CD14-positive monocyte (primary cell): ENCODE measurements around the gene CD302. TPM values are rescaled to one million over a fixed set of nuclear protein-coding genes. Genes with fewer than 3 reads are reported as not detected.
A peak's percentile ranks its signal among the peaks of the same experiment; 100 is the strongest.
"Not testable (repeated sequence)": the region's sequence is repeated elsewhere in the genome, so short reads cannot be mapped to it uniquely, and the experiment has no call there.

Experiments used
- DNase-seq, 3 donors: peaks; one replicate each; pipeline ENCODE4 v3.0.0-alpha.2; 2011 to 2022
- H2AFZ ChIP-seq: 2 replicates; pipeline ENCODE4 v1.6.0; 2012; ENCODE audit warnings: mild to moderate bottlenecking, low read depth, low read length, inconsistent platforms; ENCODE audit not compliant: insufficient read depth, poor library complexity, severe bottlenecking
- H3K27ac ChIP-seq, 2 donors: 1 replicate in 1 of 2; 2 replicates in 1 of 2; pipeline ENCODE4 v1.5.1; 2012 to 2013; ENCODE audit warnings: low read length in 2 of 2, control low read depth in 1 of 2, inconsistent platforms in 1 of 2, low read depth in 1 of 2, mild to moderate bottlenecking in 1 of 2
- H3K27me3 ChIP-seq, 2 donors: one replicate each; pipeline versions ENCODE4 v1.6.0 to v1.6.1; 2011 to 2013; ENCODE audit warnings: low read length in 2 of 2; ENCODE audit not compliant: control insufficient read depth in 2 of 2, insufficient read depth in 2 of 2
- H3K36me3 ChIP-seq, 2 donors: replicated peaks in 1 of 2; 1 replicate in 1 of 2; 2 replicates in 1 of 2; pipeline versions ENCODE4 v1.5.1 to v1.6.1; 2012 to 2013; ENCODE audit warnings: low read length in 2 of 2, control low read depth in 1 of 2, inconsistent platforms in 1 of 2, mild to moderate bottlenecking in 1 of 2; ENCODE audit not compliant: insufficient read depth in 2 of 2, control insufficient read depth in 1 of 2
- H3K4me1 ChIP-seq, 2 donors: 1 replicate in 1 of 2; 2 replicates in 1 of 2; pipeline versions ENCODE4 v1.5.1 to v1.6.1; 2012 to 2013; ENCODE audit warnings: low read length in 2 of 2, control low read depth in 1 of 2, inconsistent platforms in 1 of 2, mild to moderate bottlenecking in 1 of 2, moderate library complexity in 1 of 2; ENCODE audit not compliant: insufficient read depth in 2 of 2, control insufficient read depth in 1 of 2
- H3K4me2 ChIP-seq: replicated peaks from 2 replicates; pipeline ENCODE3; 2012; ENCODE audit warnings: low read length, moderate library complexity, mild to moderate bottlenecking; ENCODE audit not compliant: poor library complexity, severe bottlenecking; ENCODE audit errors: extremely low read depth
- H3K4me3 ChIP-seq, 3 experiments: fragments of 200-600 bp in 1 of 3; sonication (generic) in 1 of 3; replicated peaks in 1 of 3; 1 replicate in 2 of 3; 2 replicates in 1 of 3; pipeline ENCODE4 v1.5.1; 2011 to 2013; ENCODE audit warnings: low read length in 3 of 3, mild to moderate bottlenecking in 3 of 3, control low read depth in 2 of 3, low read depth in 2 of 3, inconsistent platforms in 1 of 3, moderate library complexity in 1 of 3
- H3K79me2 ChIP-seq: 2 replicates; pipeline ENCODE4 v1.6.0; 2012; ENCODE audit warnings: mild to moderate bottlenecking, control low read depth, inconsistent platforms, low read length, moderate library complexity; ENCODE audit not compliant: insufficient read depth
- H3K9ac ChIP-seq: 2 replicates; pipeline ENCODE4 v1.6.0; 2017; ENCODE audit warnings: low read length, mild to moderate bottlenecking; ENCODE audit not compliant: insufficient read depth, poor library complexity, severe bottlenecking
- H3K9me3 ChIP-seq, 2 donors: replicated peaks in 1 of 2; 1 replicate in 1 of 2; 2 replicates in 1 of 2; pipeline versions ENCODE4 v1.5.1 to v1.6.1; 2012 to 2013; ENCODE audit warnings: low read length in 2 of 2, control low read depth in 1 of 2; ENCODE audit not compliant: control insufficient read depth in 1 of 2, insufficient read depth in 1 of 2
- H4K20me1 ChIP-seq: 2 replicates; pipeline ENCODE4 v1.6.0; 2012; ENCODE audit warnings: mild to moderate bottlenecking, low read length, control low read depth, moderate library complexity; ENCODE audit not compliant: insufficient read depth
- H3K27ac Mint-ChIP-seq, 7 donors: one replicate each; pipeline ENCODE4 v1.8.0; 2020; ENCODE audit warnings: mild to moderate bottlenecking in 7 of 7, mixed read lengths in 7 of 7, moderate library complexity in 6 of 7, inconsistent platforms in 2 of 7
- H3K27me3 Mint-ChIP-seq, 3 donors: one replicate each; pipeline ENCODE4 v1.8.0; 2021 to 2022; ENCODE audit warnings: low read depth in 3 of 3, mild to moderate bottlenecking in 3 of 3, mixed read lengths in 3 of 3, moderate library complexity in 3 of 3, inconsistent platforms in 1 of 3
- H3K36me3 Mint-ChIP-seq, 2 donors: one replicate each; pipeline ENCODE4 v1.8.0; 2020; ENCODE audit warnings: mixed read lengths in 2 of 2, inconsistent platforms in 1 of 2, mild to moderate bottlenecking in 1 of 2
- H3K4me1 Mint-ChIP-seq: one replicate; pipeline ENCODE4 v1.8.0; 2020; ENCODE audit warnings: mild to moderate bottlenecking, mixed read lengths
- H3K4me3 Mint-ChIP-seq, 2 donors: one replicate each; pipeline ENCODE4 v1.8.0; 2020; ENCODE audit warnings: mild to moderate bottlenecking in 2 of 2, mixed read lengths in 2 of 2, moderate library complexity in 1 of 2
- H3K9me3 Mint-ChIP-seq, 7 donors: one replicate each; pipeline ENCODE4 v1.8.0; 2020 to 2022; ENCODE audit warnings: mixed read lengths in 7 of 7, mild to moderate bottlenecking in 6 of 7, moderate library complexity in 6 of 7, inconsistent platforms in 2 of 7
- CTCF ChIP-seq: fragments of 200-600 bp; IDR thresholded peaks from one replicate; pipeline ENCODE4 v1.8.0; 2022; ENCODE audit warnings: antibody characterized with exemption, mild to moderate bottlenecking
- whole genome bisulfite sequencing: methylation state at CpG from one replicate; pipeline ENCODE4 v1.1.5; 2013; ENCODE audit warnings: missing lambda C conversion rate; ENCODE audit not compliant: insufficient coverage; 5-methylcytosine and 5-hydroxymethylcytosine counted together
- intact Hi-C, 2 donors: fragments of 100-400 bp; cut with micrococcal nuclease; formaldehyde crosslinking; loops; one replicate each; pipeline versions ENCODE4 v1.15.0 to v1.15.1; 2023
- polyA plus RNA-seq, 3 donors: library from polyadenylated mRNA; depleted of rRNA in 1 of 3; unstranded in 2 of 3; stranded (reverse) in 1 of 3; fragments of 300-500 nt in 2 of 3; fragments of >200 nt in 1 of 3; fragmentation: Illumina TruSeq in 2 of 3; gene quantifications; 1 replicate in 2 of 3; 2 replicates in 1 of 3; pipeline ENCODE4 v1.2.3, GENCODE V29; 2012 to 2021

The CD302 gene
- polyA plus RNA-seq, 3 donors, result 90.3 to 214 (median 146) TPM

GRCh38 chr2:159828738-159829137 is 30.7 kb upstream of the CD302 start:
- H3K4me2 ChIP-seq, result no peak overlapping the region
- H3K36me3 ChIP-seq, result peaks cover 5 to 17% of the 10 kb centered on the region in 2 donors
- Mint-ChIP-seq H3K27me3 (peaks cover 0 to 1% (median 0%) of the 10 kb centered on the region in 3 donors), H3K9me3 (peaks cover 0 to 7% (median 1%) of the 10 kb centered on the region in 7 donors), H3K27ac (no peak overlapping the region), H3K4me1 (peaks cover 22% of the 10 kb centered on the region), H3K36me3 (peaks cover 49 to 56% of the 10 kb centered on the region in 2 donors), H3K4me3 (no peak overlapping the region)
- H3K9ac ChIP-seq, result no peak overlapping the region
- H3K79me2 ChIP-seq, result no peaks in the 10 kb centered on the region
- no peaks in the 10 kb centered on the region for H3K27me3 ChIP-seq
- H3K27ac ChIP-seq, result no peak overlapping the region
- intact Hi-C loops, result no loop called here
- no peak overlapping the region for H2AFZ ChIP-seq
- TF ChIP-seq CTCF, result no peak
- H3K9me3 ChIP-seq, result no peaks in the 10 kb centered on the region
- DNase-seq, result no peak
- H4K20me1 ChIP-seq, result no peaks in the 10 kb centered on the region
- H3K4me1 ChIP-seq, result peaks cover 15 to 16% of the 10 kb centered on the region in 2 donors
- no peak overlapping the region for H3K4me3 ChIP-seq
- no CpG with 5 or more reads among the region's 2 CpGs for WGBS

- H3K4me3 Mint-ChIP-seq, H3K4me2 ChIP-seq, H2AFZ ChIP-seq, H3K27me3 ChIP-seq, H3K9ac ChIP-seq, H3K4me3 ChIP-seq, DNase-seq, H4K20me1 ChIP-seq, H3K9me3 Mint-ChIP-seq, H3K9me3 ChIP-seq, H3K27me3 Mint-ChIP-seq, H3K4me1 ChIP-seq, H3K27ac ChIP-seq, intact Hi-C loops, H3K79me2 ChIP-seq: not testable (repeated sequence)
- WGBS, result 98% methylated on average over 4 of the region's 4 CpGs
- H3K36me3 Mint-ChIP-seq, result peaks cover 56 to 57% of the 10 kb centered on the region in 2 donors
- H3K27ac Mint-ChIP-seq, result peak overlapping the region in 1 of 7 donors; percentile 81
- H3K4me1 Mint-ChIP-seq, result peaks cover 18% of the 10 kb centered on the region
- peaks cover 5 to 15% of the 10 kb centered on the region in 2 donors for H3K36me3 ChIP-seq
These were observed 24.4 kb upstream of the CD302 start for GRCh38 chr2:159822478-159822833.

GRCh38 chr2:159821775-159822477 is 23.9 kb upstream of the CD302 start:
- WGBS, result 99% methylated on average over 10 of the region's 11 CpGs
- H3K4me1 Mint-ChIP-seq, result peaks cover 23% of the 10 kb centered on the region
- intact Hi-C loops, H4K20me1 ChIP-seq, H3K9me3 Mint-ChIP-seq, H3K27ac ChIP-seq, H3K79me2 ChIP-seq, DNase-seq, H2AFZ ChIP-seq, H3K4me3 Mint-ChIP-seq, H3K4me2 ChIP-seq, H3K4me1 ChIP-seq, H3K9me3 ChIP-seq, H3K9ac ChIP-seq, H3K27me3 Mint-ChIP-seq, H3K4me3 ChIP-seq, H3K27me3 ChIP-seq: not testable (repeated sequence)
- peak overlapping the region in 1 of 7 donors; percentile 52 for H3K27ac Mint-ChIP-seq
- H3K36me3 Mint-ChIP-seq, result peaks cover 51 to 53% of the 10 kb centered on the region in 2 donors
- H3K36me3 ChIP-seq, result peaks cover 5 to 15% of the 10 kb centered on the region in 2 donors
